Right ventricle myocardium inferior (tissue), 1 donor: Measurements from ENCODE around the gene STYXL2. TPM values are rescaled to one million over a fixed set of nuclear protein-coding genes. Genes with fewer than 3 reads are reported as not detected.

Source experiments
- ATAC-seq: fragments of 200-7000 bp; cut with Tn5 transposase; one replicate; pipeline ENCODE4 v1.9.1; 2020; ENCODE audit warnings: mild to moderate bottlenecking, moderate library complexity
- DNase-seq: peaks from one replicate; pipeline ENCODE4 v3.0.0; 2021; ENCODE audit errors: missing footprints
- intact Hi-C: fragments of 100-400 bp; cut with DNase I; formaldehyde crosslinking; loops from one replicate; pipeline ENCODE4 v1.11.0; 2022
- total RNA-seq: library from RNA; stranded (reverse); fragmentation: NEBNext Ultra II Directional; extraction: Animal tissue kit (Norgen Biotek cat#: 25700); gene quantifications from one replicate; pipeline ENCODE4 v1.2.1, GENCODE V29; 2021
- donor health status: DM: no; HTN: yes; CAD: no; lungs with severe emphysema.

The STYXL2 gene
- total RNA-seq, 1 donor from 2014 or later: 127 TPM

DNA sequence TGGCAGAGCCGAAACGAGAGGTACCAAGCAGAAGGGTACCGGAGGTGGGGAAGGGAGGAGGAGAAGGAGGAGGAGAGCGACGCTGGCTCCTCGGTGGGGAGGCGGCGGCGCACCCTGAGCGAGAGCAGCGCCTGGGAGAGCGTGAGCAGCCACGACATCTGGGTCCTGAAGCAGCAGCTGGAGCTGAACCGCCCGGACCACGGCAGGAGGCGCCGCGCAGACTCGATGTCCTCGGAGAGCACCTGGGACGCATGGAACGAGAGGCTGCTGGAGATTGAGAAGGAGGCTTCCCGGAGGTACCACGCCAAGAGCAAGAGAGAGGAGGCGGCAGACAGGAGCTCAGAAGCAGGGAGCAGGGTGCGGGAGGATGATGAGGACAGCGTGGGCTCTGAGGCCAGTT is 32.4 kb downstream of the STYXL2 start:
- no peak for DNase-seq
- intact Hi-C loops: no loop called here
- ATAC-seq: no peak

DNA sequence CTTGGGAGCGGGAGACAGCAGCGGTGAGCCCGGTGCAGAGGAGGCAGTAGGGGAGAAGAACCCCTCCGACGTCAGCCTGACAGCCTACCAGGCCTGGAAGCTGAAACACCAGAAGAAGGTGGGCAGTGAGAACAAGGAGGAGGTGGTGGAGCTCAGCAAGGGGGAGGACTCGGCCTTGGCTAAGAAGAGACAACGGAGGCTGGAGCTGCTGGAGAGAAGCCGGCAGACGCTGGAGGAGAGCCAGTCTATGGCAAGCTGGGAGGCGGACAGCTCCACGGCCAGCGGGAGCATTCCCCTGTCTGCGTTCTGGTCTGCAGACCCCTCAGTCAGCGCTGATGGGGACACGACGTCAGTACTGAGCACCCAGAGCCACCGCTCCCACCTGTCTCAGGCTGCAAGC is 32.9 kb downstream of the STYXL2 start:
- intact Hi-C loops: no loop called here
- DNase-seq: no peak
- no peak for ATAC-seq

DNA sequence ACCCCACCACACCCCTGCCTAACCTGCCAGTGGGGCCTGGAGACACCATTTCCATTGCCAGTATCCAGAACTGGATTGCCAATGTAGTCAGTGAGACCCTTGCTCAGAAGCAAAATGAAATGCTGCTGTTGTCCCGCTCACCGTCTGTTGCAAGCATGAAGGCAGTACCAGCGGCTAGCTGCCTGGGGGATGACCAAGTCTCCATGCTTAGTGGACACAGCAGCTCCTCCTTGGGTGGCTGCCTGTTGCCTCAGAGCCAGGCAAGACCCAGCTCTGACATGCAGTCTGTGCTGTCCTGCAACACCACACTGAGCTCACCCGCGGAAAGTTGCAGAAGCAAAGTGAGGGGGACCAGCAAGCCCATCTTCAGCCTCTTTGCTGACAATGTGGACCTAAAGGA is 33.4 kb downstream of the STYXL2 start:
- ATAC-seq (no peak), DNase-seq (no peak)
- intact Hi-C loops: no loop called here

DNA sequence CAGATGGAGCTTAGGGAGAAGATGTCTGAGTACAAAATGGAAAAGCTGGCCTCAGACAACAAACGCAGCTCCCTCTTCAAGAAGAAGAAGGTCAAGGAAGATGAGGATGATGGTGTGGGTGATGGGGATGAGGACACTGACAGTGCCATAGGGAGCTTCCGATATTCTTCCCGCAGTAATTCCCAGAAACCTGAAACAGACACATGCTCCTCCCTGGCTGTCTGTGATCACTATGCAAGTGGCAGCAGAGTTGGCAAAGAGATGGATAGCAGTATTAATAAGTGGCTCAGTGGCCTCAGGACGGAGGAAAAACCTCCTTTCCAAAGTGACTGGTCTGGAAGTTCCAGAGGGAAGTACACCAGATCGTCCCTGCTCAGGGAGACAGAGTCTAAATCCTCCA is 33.8 kb downstream of the STYXL2 start:
- intact Hi-C loops: no loop called here

DNA sequence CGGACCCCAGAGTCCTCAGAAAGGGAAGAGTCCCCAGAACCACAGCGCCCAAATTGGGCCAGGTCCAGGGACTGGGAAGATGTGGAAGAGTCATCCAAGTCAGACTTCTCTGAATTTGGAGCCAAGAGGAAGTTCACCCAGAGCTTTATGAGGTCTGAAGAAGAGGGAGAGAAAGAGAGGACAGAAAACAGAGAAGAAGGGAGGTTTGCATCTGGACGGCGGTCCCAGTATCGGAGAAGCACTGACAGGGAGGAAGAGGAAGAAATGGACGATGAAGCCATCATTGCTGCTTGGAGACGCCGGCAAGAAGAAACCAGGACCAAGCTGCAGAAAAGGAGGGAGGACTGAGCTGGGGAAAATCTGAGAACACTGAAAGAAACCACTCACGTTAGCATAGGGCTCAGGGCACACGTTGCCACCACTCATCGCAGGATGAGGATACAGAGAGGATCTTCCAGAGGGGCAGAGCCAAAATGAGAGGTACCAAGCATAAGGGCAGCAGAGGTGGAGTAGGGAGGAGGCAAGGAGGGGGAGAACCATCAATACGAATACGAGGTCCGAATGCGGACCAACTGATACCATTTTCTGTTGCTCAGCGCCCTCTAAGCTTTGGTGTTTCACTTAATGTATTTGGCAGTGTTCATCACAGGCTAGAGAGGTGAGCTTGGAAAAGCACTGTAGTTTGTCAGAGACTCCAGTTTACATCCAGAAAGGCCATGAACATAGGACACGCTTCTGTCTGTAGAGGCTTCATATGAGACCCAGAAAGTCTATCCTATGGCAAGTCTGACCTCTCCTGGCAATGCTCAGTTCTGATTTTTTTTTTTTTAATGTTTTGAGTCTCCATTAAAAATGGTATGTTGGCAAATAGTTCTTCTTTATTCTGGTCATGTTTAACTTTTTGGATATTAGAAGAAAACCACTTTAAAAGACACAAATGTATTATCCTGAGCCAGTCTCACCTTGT is 34.7 kb downstream of the STYXL2 start:
- intact Hi-C loops: no loop called here
- ATAC-seq: no peak
- DNase-seq: no peak

More for the DNA sequence above, 33.8 kb downstream of the STYXL2 start:
- DNase-seq (no peak), ATAC-seq (no peak)

DNA sequence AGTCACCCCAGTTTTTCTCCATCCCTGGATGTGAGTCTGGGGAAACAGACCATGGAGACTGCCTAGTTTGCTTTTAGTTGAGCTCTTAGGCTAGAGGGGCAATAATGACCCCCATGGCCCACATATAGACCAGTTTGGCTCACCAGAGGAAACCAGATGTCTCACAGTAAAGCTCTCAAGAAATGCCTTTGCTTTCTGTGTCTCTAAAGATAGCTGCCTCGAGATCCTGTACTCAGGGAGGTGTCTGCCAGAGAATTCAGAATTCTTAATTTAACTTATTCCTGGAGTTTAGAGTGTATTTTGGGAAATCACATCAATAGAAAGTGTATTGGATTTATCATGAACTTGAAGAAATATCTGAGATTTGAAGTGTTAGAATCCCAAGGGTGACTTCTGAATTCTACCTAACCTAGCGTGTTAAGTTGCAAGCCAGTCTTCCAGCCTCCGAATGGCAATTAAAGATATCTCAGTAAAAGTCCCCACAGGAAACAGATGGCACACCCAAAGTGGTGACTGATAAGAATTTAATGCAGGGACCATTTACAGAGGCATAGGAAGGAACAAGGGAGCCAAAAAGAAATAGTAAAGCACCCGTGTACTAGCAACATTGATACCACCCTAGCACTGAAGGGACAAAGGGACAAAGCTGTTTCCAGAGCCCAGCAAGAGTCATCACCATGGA is 37.1 kb downstream of the STYXL2 start:
- intact Hi-C loops: no loop called here
- ATAC-seq: no peak
- no peak for DNase-seq

DNA sequence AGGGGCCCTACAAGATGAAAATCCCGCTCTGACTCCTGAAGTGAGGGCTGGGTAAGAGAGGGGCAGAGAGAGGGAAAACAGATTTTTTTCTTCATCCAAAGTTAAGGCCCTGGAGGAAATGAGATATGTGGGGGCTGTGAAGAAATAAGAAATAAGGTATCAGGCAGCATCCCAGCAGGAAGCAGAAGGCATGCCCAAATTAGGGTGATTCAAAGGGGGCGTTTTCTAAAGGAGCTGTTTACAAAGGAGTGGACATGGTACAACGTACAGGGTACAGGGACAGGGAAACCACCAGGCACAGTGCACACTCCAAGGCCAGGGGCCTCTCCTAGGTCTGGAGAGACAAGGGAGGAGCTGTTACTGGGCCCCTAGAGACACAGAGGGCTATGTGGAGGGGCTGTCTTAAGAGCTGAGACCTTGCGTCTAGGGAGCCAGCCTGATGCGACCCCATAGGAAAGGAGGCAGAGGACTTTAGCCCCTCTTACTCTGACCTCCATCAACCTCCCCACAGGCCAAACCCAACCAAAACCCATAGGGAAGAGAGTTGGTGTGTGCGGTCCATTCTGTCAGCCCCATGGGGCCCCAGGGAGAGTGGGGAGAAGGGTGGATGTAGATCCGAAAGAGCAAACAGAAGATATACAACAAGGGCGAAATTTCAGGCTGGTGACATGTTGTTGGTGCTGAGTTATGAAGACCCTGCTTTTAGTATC is 38.6 kb downstream of the STYXL2 start:
- DNase-seq: no peak
- ATAC-seq: no peak
- intact Hi-C loops: no loop called here

DNA sequence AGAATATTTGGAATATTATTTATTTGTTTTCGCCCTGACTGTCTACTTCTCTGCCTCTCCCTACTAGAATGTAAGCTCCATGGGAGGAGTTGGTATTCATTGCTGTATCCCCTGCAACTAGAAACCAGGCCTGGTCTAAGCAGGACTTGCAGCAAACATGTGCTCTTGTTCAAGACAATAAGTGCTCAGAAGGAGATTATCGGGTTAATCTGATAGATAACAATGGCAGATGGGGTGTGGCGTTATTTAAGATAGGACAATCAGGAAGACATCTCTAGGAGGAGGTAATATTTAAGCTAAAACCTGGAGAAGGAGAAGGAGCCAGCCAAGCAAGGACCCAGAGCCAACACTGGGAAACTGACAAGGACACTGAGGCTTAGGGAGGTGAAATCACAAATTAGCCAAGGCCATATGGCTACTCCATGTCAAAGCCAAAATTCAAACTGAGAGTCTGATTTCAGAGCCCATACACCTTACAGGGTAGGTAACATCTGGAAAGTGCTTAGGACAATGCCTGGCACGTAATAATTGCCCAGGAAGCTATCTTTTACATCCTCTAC is 41.5 kb downstream of the STYXL2 start:
- DNase-seq (no peak), ATAC-seq (no peak)
- intact Hi-C loops: no loop called here

DNA sequence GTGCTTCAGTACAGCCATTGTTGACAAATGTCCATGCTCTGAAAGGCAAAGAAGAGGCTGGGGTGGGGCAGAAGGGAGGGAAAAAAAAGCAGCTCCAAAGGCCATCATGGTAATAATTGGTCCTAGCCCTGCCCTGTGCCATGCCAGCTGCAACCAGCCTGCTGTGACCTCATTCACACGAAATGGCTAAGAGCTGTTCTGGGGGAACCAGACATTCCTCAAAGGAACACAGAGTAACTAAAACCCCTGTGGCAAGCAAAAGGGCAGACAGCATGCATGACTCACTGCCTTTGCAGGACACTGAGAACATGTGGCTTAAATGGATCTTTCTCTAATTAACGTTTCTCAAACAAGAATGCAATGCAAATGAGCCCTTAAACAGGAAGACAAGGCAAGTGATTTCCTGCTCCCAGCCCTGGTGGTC is 42.3 kb downstream of the STYXL2 start:
- intact Hi-C loops: no loop called here
- peak; percentile 64 for ATAC-seq
- DNase-seq: no peak

DNA sequence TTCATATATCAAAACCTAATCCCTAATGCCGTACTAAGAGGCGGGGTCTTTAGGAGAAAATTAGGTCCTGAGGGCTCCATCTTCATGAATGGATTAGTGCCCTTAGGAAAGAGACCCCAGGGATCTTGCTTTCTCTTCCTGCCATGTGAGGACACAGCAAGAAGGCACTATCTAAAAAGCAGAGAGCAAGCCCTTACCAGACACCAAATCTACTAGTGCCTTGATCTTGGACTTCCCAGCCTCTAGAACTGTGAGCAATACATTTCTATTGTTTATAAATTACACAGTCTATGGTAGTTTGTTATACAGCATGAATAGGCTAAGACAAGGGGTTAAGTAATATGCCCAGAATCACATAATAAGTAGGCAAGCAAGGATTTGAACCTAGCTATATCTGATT is 42.9 kb downstream of the STYXL2 start:
- intact Hi-C loops: no loop called here
- DNase-seq: no peak
- ATAC-seq: no peak

DNA sequence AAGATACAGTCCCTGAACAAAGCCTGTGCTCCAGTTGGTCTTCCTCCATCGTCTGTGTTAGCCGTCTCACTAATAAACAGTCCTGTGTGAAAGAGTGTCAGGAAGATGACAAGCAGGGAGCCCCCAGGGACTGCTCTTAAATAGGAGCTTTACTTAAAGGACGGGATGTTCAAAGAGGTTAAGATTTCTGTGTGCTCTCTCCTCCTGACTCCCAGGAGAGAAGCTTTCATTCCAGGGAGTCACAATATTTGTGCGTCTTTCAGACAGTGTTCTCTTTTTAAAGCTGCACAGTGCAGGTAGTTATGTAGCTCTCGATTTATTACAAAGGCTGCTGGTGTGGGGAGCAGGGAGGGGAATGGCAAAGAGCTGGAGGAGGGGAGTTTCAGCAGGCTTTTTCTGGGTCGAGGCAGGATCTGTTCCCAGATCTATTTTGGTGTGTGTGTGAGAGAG is 43.5 kb downstream of the STYXL2 start:
- DNase-seq: no peak
- intact Hi-C loops: no loop called here
- ATAC-seq: no peak

DNA sequence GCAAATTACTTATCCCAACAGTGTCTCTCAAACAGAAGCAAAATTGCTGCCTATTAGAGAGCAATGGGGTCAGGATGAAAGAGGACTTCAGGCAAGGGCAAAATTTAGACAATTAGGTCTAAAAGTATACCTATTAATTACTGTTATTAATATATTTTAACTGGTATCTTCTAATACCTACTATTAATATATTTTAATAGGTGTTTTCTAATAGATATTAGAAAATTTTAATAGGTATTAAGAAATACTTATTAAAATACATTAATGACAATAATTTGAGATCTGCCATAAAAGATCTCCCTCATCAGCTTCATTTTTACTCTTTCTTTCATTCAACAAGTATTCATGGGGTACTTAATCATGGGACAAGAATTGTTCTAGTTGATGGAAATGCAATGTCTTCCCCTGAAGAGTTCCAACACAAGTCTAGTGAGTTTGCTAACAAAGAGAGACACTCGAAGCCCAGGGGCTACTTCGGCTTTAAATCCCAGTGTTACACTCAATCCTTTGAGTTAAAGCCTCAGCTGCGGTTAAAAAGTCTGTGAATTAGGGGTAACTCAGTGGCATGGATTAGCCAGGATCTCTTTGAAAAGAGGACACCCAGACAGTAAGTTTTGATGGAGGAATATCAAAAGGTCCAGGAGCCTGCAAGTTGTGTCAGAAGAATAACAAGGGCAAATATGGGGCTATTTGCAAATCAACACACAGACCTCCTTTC is 44.1 kb downstream of the STYXL2 start:
- DNase-seq: no peak
- intact Hi-C loops: no loop called here
- no peak for ATAC-seq

DNA sequence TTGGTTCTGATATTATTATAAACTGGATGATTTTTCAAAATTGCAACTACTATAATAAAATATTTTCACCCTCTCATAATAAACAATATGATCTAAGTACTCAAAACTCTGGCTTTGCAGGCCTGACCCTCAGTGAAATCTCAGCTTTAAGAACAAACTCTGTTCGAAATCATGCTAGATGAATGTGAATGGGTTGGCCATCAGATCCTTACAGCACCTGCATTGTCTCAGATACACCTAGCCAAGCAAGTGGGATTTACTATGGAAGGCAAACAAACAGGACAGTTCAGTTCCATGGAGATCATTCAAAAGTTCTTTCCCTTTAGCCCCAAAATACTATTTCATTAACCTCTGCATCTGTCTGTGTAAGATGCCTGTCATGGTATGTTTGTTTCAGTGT is 44.8 kb downstream of the STYXL2 start:
- DNase-seq (no peak), ATAC-seq (no peak)
- intact Hi-C loops: no loop called here

DNA sequence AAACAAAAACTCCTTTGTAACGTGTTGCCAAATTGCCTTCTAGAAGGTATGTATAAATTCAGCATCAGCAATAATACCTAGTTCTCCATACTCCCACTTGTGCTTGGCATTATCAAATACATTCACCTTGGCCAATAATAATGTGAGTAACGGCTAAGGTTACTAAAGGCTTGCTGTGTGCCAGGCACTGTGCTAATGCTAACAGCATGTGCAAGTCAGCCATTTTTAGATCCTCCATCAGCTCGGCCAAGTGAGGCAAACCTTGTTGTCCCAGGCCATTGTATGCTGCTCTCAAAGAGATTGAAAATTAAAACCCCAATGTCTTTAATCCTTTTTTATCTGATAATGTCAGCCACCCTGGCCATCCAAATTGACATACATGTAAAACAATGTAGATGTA is 48.1 kb downstream of the STYXL2 start:
- DNase-seq (no peak), ATAC-seq (no peak)
- intact Hi-C loops: loop anchor here (10.0 kb wide), 1 partner anchor 53 kb away; no protein-coding TSS in a partner anchor

Other genes with a start within 250 kb of the STYXL2 start
- 9.4 TPM for gene TADA1, start 217.8 kb upstream of the STYXL2 start, total RNA-seq
- 1.8 TPM for gene ILDR2, start 118.5 kb upstream of the STYXL2 start, total RNA-seq
- gene MAEL, start 104.8 kb upstream of the STYXL2 start, total RNA-seq: 0.87 TPM
- 0.62 TPM for gene GPA33, start 3.7 kb upstream of the STYXL2 start, total RNA-seq
- 7.5 TPM for gene POU2F1, start 126.8 kb downstream of the STYXL2 start, total RNA-seq